ENCODE results near the gene TENT5D.

The TENT5D gene

DNA sequence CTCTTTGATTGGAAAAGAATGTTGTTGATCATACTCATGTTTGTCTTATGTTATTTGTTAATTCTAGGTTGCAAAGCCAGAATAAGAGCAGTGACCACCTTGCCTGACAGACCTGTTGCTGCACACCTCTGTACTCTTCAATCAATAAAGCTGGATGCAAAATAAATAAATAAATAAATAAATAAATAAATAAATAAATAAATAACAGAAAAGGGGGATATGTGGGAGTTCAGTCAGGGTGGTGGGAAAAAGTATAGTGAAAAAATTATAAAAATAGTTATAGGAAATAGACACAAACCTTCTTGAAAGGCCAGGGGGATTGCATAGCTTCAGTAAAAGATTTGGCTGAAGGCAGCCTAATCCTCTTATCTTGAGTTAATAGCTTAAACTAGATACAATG is 51.3 kb downstream of the TENT5D start:
- Histone ChIP-seq H3K9me3 (ENCODE audit: control insufficient read depth, low read length) (no peaks in the 10 kb centered on the region), H3K4me1 (no peaks in the 10 kb centered on the region), H3K27me3 (ENCODE audit: control insufficient read depth, insufficient read depth, low read length) (no peaks in the 10 kb centered on the region), H3K4me3 (ENCODE audit: low read depth, low read length) (no peak overlapping the region), H3K79me2 (no peaks in the 10 kb centered on the region), H3K27ac (no peak overlapping the region), H3K9ac (no peak overlapping the region), H2AFZ (no peak overlapping the region), H3K36me3 (ENCODE audit: control insufficient read depth, insufficient read depth, low read length) (no peaks in the 10 kb centered on the region), H3K4me2 (ENCODE audit: low read length) (no peak overlapping the region)
- TF ChIP-seq, protein P1, sequence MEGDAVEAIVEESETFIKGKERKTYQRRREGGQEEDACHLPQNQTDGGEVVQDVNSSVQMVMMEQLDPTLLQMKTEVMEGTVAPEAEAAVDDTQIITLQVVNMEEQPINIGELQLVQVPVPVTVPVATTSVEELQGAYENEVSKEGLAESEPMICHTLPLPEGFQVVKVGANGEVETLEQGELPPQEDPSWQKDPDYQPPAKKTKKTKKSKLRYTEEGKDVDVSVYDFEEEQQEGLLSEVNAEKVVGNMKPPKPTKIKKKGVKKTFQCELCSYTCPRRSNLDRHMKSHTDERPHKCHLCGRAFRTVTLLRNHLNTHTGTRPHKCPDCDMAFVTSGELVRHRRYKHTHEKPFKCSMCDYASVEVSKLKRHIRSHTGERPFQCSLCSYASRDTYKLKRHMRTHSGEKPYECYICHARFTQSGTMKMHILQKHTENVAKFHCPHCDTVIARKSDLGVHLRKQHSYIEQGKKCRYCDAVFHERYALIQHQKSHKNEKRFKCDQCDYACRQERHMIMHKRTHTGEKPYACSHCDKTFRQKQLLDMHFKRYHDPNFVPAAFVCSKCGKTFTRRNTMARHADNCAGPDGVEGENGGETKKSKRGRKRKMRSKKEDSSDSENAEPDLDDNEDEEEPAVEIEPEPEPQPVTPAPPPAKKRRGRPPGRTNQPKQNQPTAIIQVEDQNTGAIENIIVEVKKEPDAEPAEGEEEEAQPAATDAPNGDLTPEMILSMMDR (IDR thresholded peaks at IDR 0.05): no peak

DNA sequence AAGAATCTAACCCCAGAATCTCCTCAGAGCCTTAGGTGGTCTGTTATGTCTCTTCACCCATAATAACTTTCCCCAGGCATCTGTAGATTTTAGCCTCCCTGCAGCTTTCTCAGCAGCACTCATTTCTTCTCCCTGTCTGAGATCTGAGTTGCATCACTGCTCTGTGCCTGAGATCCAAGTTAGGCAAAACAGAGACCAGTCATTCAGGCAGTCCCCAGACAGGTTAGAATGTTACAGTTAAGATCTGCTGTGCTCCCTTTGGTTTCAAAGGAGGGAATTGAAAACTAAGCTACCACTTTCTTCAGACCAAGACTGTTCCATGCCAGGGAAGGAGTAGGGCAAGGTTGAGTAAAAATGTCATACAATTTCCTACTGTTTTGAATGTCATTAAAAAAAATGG is 65.3 kb downstream of the TENT5D start:
- Histone ChIP-seq H3K9me3 (ENCODE audit: control insufficient read depth, low read length) (no peaks in the 10 kb centered on the region), H3K9ac (no peak overlapping the region), H3K27me3 (ENCODE audit: control insufficient read depth, insufficient read depth, low read length) (no peaks in the 10 kb centered on the region), H3K4me2 (ENCODE audit: low read length) (no peak overlapping the region), H3K4me1 (no peaks in the 10 kb centered on the region), H3K27ac (no peak overlapping the region), H3K4me3 (ENCODE audit: low read depth, low read length) (no peak overlapping the region), H3K79me2 (no peaks in the 10 kb centered on the region), H2AFZ (no peak overlapping the region), H3K36me3 (ENCODE audit: control insufficient read depth, insufficient read depth, low read length) (no peaks in the 10 kb centered on the region)
- TF ChIP-seq, protein P1 (IDR thresholded peaks at IDR 0.05): no peak

DNA sequence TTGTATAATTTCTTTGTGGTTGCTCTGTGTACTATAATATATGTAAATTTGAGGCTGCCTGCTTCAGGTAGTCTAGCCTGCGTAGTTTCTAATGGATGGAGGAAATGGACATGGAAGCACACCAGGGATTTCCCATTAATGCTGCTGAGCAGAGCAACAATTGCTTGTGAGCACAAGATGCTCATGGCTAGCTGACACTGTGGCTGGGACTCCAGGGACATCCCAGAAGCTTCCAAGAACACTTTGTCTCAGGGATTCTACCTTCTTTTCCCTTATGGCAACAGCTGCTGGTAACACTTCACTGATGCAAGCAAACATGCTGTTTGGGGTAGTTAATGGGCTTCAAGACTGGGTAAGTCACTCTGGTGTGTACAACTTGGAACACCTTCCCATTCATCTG is 66.1 kb downstream of the TENT5D start:
- Histone ChIP-seq H3K9ac (no peak overlapping the region), H2AFZ (no peak overlapping the region), H3K27me3 (ENCODE audit: control insufficient read depth, insufficient read depth, low read length) (no peaks in the 10 kb centered on the region), H3K4me3 (ENCODE audit: low read depth, low read length) (no peak overlapping the region), H3K27ac (no peak overlapping the region), H3K4me2 (ENCODE audit: low read length) (no peak overlapping the region), H3K4me1 (no peaks in the 10 kb centered on the region), H3K36me3 (ENCODE audit: control insufficient read depth, insufficient read depth, low read length) (no peaks in the 10 kb centered on the region), H3K9me3 (ENCODE audit: control insufficient read depth, low read length) (no peaks in the 10 kb centered on the region), H3K79me2 (no peaks in the 10 kb centered on the region)
- TF ChIP-seq, protein P1 (IDR thresholded peaks at IDR 0.05): no peak

DNA sequence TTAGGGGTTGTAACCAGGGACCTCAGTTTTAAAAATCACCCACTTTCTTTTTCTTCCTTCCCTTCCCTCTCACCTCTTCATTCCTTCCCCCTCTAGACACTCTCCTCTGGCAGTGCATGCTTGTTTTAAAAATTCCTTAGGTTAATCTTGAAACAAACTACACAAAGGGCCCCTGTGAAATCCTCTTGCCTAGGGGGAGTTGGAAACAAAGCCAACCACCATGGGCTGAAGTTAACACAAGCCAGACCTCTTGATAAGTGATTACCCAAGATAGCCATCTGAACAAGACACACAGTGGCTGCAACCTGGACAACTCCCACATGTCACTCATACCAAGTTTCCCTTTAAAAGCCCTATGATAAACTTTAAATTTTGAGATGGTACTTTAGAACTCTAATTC is 68.9 kb downstream of the TENT5D start:
- TF ChIP-seq, protein P1 (IDR thresholded peaks at IDR 0.05): no peak
- no peaks in the 10 kb centered on the region for H3K36me3 ChIP-seq (ENCODE audit: control insufficient read depth, insufficient read depth, low read length)
- H3K79me2 ChIP-seq: no peaks in the 10 kb centered on the region
- no peak overlapping the region for H3K9ac ChIP-seq
- no peaks in the 10 kb centered on the region for H3K9me3 ChIP-seq (ENCODE audit: control insufficient read depth, low read length)
- H3K4me2 ChIP-seq (ENCODE audit: low read length): no peak overlapping the region
- H3K27me3 ChIP-seq (ENCODE audit: control insufficient read depth, insufficient read depth, low read length): no peaks in the 10 kb centered on the region
- no peak overlapping the region for H3K4me3 ChIP-seq (ENCODE audit: low read depth, low read length)
- H3K27ac ChIP-seq: no peak overlapping the region
- H2AFZ ChIP-seq: no peak overlapping the region
- no peaks in the 10 kb centered on the region for H3K4me1 ChIP-seq

All from parathyroid adenoma (tissue), 2 donors.